H1 (cell line): ENCODE data around the gene BCL2A1. TPM values are rescaled to one million over a fixed set of nuclear protein-coding genes. Genes with fewer than 3 reads are reported as not detected.

Source experiments
- polyA plus RNA-seq, 7 experiments: library from polyadenylated mRNA; depleted of rRNA in 3 of 7; stranded (reverse) in 5 of 7; unstranded in 2 of 7; fragments of >200 nt in 5 of 7; fragments of 200-250 nt in 2 of 7; gene quantifications; 1 replicate in 5 of 7; 2 replicates in 1 of 7; 4 replicates in 1 of 7; pipeline versions ENCODE4 v1.2.1 to v1.2.3, GENCODE V29; 2011 to 2013; ENCODE audit warnings: missing spikeins in 2 of 7, mixed read lengths in 2 of 7
- total RNA-seq: library from RNA; stranded (reverse); fragmentation: NEBNext Ultra II Directional; extraction: Animal tissue kit (Norgen Biotek cat#: 25700); gene quantifications from 2 replicates; pipeline ENCODE4 v1.2.1, GENCODE V29; 2021

Gene BCL2A1
- total and polyA plus RNA-seq, 2 of the 8 experiments (the other 6 are each of a cell fraction or from before 2014, with no cell fraction given) = not detected

Other genes starting within 250 kb of the BCL2A1 start
- gene MTHFS, start 74.2 kb downstream of the BCL2A1 start, total RNA-seq = 36.2 and 37.2 TPM in 2 replicates
- gene MTHFS, start 74.2 kb downstream of the BCL2A1 start, polyA plus RNA-seq (2011; rRNA removed) = 19.8 and 27.3 TPM in 2 replicates
- gene ZFAND6, start 88.5 kb upstream of the BCL2A1 start, total RNA-seq = 122 and 136 TPM in 2 replicates
- gene ZFAND6, start 88.5 kb upstream of the BCL2A1 start, polyA plus RNA-seq (2011; rRNA removed) = 158 and 237 TPM in 2 replicates
- gene FAH, start 181.8 kb upstream of the BCL2A1 start, total RNA-seq = 19.0 and 21.7 TPM in 2 replicates
- 20.0 and 26.6 TPM in 2 replicates for gene FAH, start 181.8 kb upstream of the BCL2A1 start, polyA plus RNA-seq (2011; rRNA removed)